Peyer's patch (tissue), 4 donors: Measurements from ENCODE around the gene TXNL1. TPM values are rescaled to one million over a fixed set of nuclear protein-coding genes. Genes with fewer than 3 reads are reported as not detected.

Source experiments
- DNase-seq, 3 donors: peaks; one replicate each; pipeline ENCODE4 v3.0.0-alpha.2; 2017 to 2019
- H3K27ac ChIP-seq, 4 donors: fragments of 200-600 bp; sonication (generic); one replicate each; pipeline ENCODE4 v1.5.1; 2016 to 2019
- H3K27me3 ChIP-seq, 2 donors: fragments of 200-600 bp; sonication (generic); one replicate each; pipeline ENCODE4 v1.5.1; 2019
- H3K36me3 ChIP-seq, 3 donors: fragments of 200-600 bp; sonication (generic); one replicate each; pipeline ENCODE4 v1.5.1; 2016 to 2019
- H3K4me1 ChIP-seq, 4 donors: fragments of 200-600 bp; sonication (generic); one replicate each; pipeline ENCODE4 v1.5.1; 2016 to 2019
- H3K4me3 ChIP-seq, 4 donors: fragments of 200-600 bp; sonication (generic); 1 replicate in 3 of 4; 2 replicates in 1 of 4; pipeline ENCODE4 v1.5.1; 2016 to 2019; ENCODE audit warnings: mild to moderate bottlenecking in 1 of 4
- H3K9me3 ChIP-seq, 4 donors: fragments of 200-600 bp; sonication (generic); one replicate each; pipeline ENCODE4 v1.5.1; 2016 to 2019; ENCODE audit warnings: mild to moderate bottlenecking in 1 of 4
- CTCF ChIP-seq, 6 experiments: fragments of 450-650 bp in 4 of 6; fragments of 200-600 bp in 2 of 6; sonication (generic) in 1 of 6; IDR thresholded peaks; one replicate each; pipeline ENCODE4 v1.5.1; 2017 to 2019; ENCODE audit warnings: antibody characterized with exemption in 6 of 6, mild to moderate bottlenecking in 3 of 6, moderate library complexity in 1 of 6
- POLR2A ChIP-seq, 2 donors: fragments of 450-650 bp; IDR thresholded peaks; one replicate each; pipeline ENCODE4 v1.5.1; 2017; ENCODE audit warnings: antibody characterized with exemption in 2 of 2, mild to moderate bottlenecking in 2 of 2, moderate library complexity in 2 of 2
- total RNA-seq, 4 donors: library from RNA; depleted of rRNA; stranded (reverse); fragments of >200 nt; gene quantifications; one replicate each; pipeline ENCODE4 v1.1.0, GENCODE V29; 2016

Gene TXNL1
- total RNA-seq, 4 donors from 2014 or later, result 25.3 to 40.6 (median 31.8) TPM

GRCh38 chr18:56650944-56651770 is 12.8 kb upstream of the TXNL1 start, which contains the start of gene WDR7:
TSS of gene WDR7 (plus strand) at chr18:56651359. CDS start at chr18:56672516, 21,157 bp downstream.
- Histone ChIP-seq H3K27me3 (no peaks in the 10 kb centered on the region), H3K9me3 (no peaks in the 10 kb centered on the region), H3K36me3 (no peaks in the 10 kb centered on the region), H3K4me1 (peaks cover 0 to 12% (median 0%) of the 10 kb centered on the region in 4 donors), H3K4me3 (peak within 1 kb of the TSS; percentile 69 to 92 (median 76)), H3K27ac (peak within 1 kb of the TSS; percentile 63 to 89 (median 88))
- TF ChIP-seq POLR2A (IDR thresholded peaks at IDR 0.05), result peak; percentile 13 to 37
- TF ChIP-seq CTCF (IDR thresholded peaks at IDR 0.05), result no peak
- peak; percentile 94 to 98 (median 97) for DNase-seq

GRCh38 chr18:56649996-56650395 is 11.6 kb upstream of the TXNL1 start:
- no peak for DNase-seq
- Histone ChIP-seq H3K36me3 (no peaks in the 10 kb centered on the region), H3K4me3 (no peak overlapping the region), H3K4me1 (peaks cover 0 to 12% (median 0%) of the 10 kb centered on the region in 4 donors), H3K27me3 (no peaks in the 10 kb centered on the region), H3K9me3 (no peaks in the 10 kb centered on the region), H3K27ac (peak overlapping the region in 1 of 4 donors; percentile 89)
- TF ChIP-seq POLR2A (IDR thresholded peaks at IDR 0.05) (no peak), CTCF (IDR thresholded peaks at IDR 0.05) (no peak)

- Histone ChIP-seq H3K36me3 (no peaks in the 10 kb centered on the region), H3K4me1 (peaks cover 0 to 12% (median 0%) of the 10 kb centered on the region in 4 donors), H3K27me3 (no peaks in the 10 kb centered on the region), H3K4me3 (no peak overlapping the region), H3K9me3 (no peaks in the 10 kb centered on the region), H3K27ac (no peak overlapping the region)
- DNase-seq, result no peak
- TF ChIP-seq CTCF (IDR thresholded peaks at IDR 0.05) (no peak), POLR2A (IDR thresholded peaks at IDR 0.05) (no peak)
Measured at GRCh38 chr18:56647951-56648893, 9.8 kb upstream of the TXNL1 start.

- no peak overlapping the region for H3K4me3 ChIP-seq
- H3K9me3 ChIP-seq, result no peaks in the 10 kb centered on the region
- no peak for DNase-seq
- H3K27me3 ChIP-seq, result no peaks in the 10 kb centered on the region
- H3K4me1 ChIP-seq, result peaks cover 0 to 5% (median 0%) of the 10 kb centered on the region in 4 donors
- H3K36me3 ChIP-seq, result no peaks in the 10 kb centered on the region
- peak overlapping the region in 1 of 4 donors; percentile 50 for H3K27ac ChIP-seq
- TF ChIP-seq POLR2A (IDR thresholded peaks at IDR 0.05) (no peak), CTCF (IDR thresholded peaks at IDR 0.05) (no peak)
Measured at GRCh38 chr18:56647071-56647470, 8.7 kb upstream of the TXNL1 start.

- Histone ChIP-seq H3K27me3 (no peaks in the 10 kb centered on the region), H3K27ac (no peak overlapping the region), H3K4me1 (no peaks in the 10 kb centered on the region), H3K4me3 (no peak overlapping the region), H3K36me3 (no peaks in the 10 kb centered on the region), H3K9me3 (no peaks in the 10 kb centered on the region)
- DNase-seq, result no peak
- TF ChIP-seq POLR2A (IDR thresholded peaks at IDR 0.05) (no peak), CTCF (IDR thresholded peaks at IDR 0.05) (peak; percentile 23 to 57 (median 40))
Measured at GRCh38 chr18:56645415-56646016, 7.1 kb upstream of the TXNL1 start.
